CD4-positive, alpha-beta T cell (primary cell): ENCODE results near the gene CEP85L. TPM values are rescaled to one million over a fixed set of nuclear protein-coding genes. Genes with fewer than 3 reads are reported as not detected.

Source experiments
- ATAC-seq: fragments of 200-7000 bp; cut with Tn5 transposase; one replicate; pipeline ENCODE4 v1.10.0; 2022; ENCODE audit warnings: mild to moderate bottlenecking; ENCODE audit not compliant: poor library complexity
- CTCF ChIA-PET: fragments of 350-600 bp; sonication (Branson Sonifier 250); formaldehyde crosslinking; loops from one replicate; lab custom pipeline; 2021; ENCODE audit warnings: antibody characterized with exemption, inconsistent platforms; lab: Charles Lee
- POLR2A ChIA-PET: fragments of 350-600 bp; sonication (Branson Sonifier 250); formaldehyde crosslinking; loops from one replicate; lab custom pipeline; 2021; ENCODE audit warnings: antibody characterized with exemption, inconsistent platforms; lab: Charles Lee
- DNase-seq, 14 experiments: peaks; one replicate each; pipeline ENCODE4 v3.0.0-alpha.2; 2013 to 2020; ENCODE audit warnings: mixed read lengths in 2 of 14
- H3K27ac ChIP-seq, 2 donors: one replicate each; pipeline versions ENCODE4 v1.5.1 to v1.7.0; 2013; ENCODE audit warnings: low read length in 2 of 2, low read depth in 1 of 2, mild to moderate bottlenecking in 1 of 2
- H3K27me3 ChIP-seq, 2 experiments: 1 replicate in 1 of 2; 2 replicates in 1 of 2; pipeline versions ENCODE4 v1.6.1 to v1.7.0; 2013; ENCODE audit warnings: low read length in 2 of 2, control low read depth in 1 of 2, mild to moderate bottlenecking in 1 of 2, moderate library complexity in 1 of 2; ENCODE audit not compliant: insufficient read depth in 2 of 2, control insufficient read depth in 1 of 2
- H3K36me3 ChIP-seq: one replicate; pipeline ENCODE4 v1.6.1; 2013; ENCODE audit warnings: low read length, control low read depth; ENCODE audit not compliant: insufficient read depth
- H3K4me1 ChIP-seq: one replicate; pipeline ENCODE4 v1.6.1; 2013; ENCODE audit warnings: low read length, control low read depth; ENCODE audit not compliant: insufficient read depth
- H3K4me3 ChIP-seq: one replicate; pipeline ENCODE4 v1.5.1; 2013; ENCODE audit warnings: mild to moderate bottlenecking, low read length, moderate library complexity
- H3K9me3 ChIP-seq, 2 experiments: 1 replicate in 1 of 2; 2 replicates in 1 of 2; pipeline versions ENCODE4 v1.6.1 to v1.7.0; 2013; ENCODE audit warnings: low read length in 2 of 2, mild to moderate bottlenecking in 2 of 2, control low read depth in 1 of 2, moderate library complexity in 1 of 2; ENCODE audit not compliant: control insufficient read depth in 1 of 2, insufficient read depth in 1 of 2
- H3K27ac Mint-ChIP-seq: one replicate; pipeline ENCODE4 v1.8.0; 2020; ENCODE audit warnings: mixed read lengths
- H3K27me3 Mint-ChIP-seq: one replicate; pipeline ENCODE4 v1.8.0; 2021; ENCODE audit warnings: mixed read lengths
- H3K36me3 Mint-ChIP-seq: one replicate; pipeline ENCODE4 v1.8.0; 2021; ENCODE audit warnings: low read depth, mixed read lengths
- H3K4me1 Mint-ChIP-seq: one replicate; pipeline ENCODE4 v1.8.0; 2021; ENCODE audit warnings: low read depth, mixed read lengths
- H3K4me3 Mint-ChIP-seq: one replicate; pipeline ENCODE4 v1.8.0; 2020; ENCODE audit warnings: mild to moderate bottlenecking, mixed read lengths
- H3K9me3 Mint-ChIP-seq: one replicate; pipeline ENCODE4 v1.8.0; 2020; ENCODE audit warnings: mixed read lengths
- intact Hi-C, 2 experiments: fragments of 100-400 bp; cut with DNase I in 1 of 2; cut with micrococcal nuclease in 1 of 2; formaldehyde crosslinking; loops; one replicate each; pipeline versions ENCODE4 v1.15.1 to v1.9.0; 2023 to 2025; cut with DNase I, micrococcal nuclease
- total RNA-seq, 174 experiments: library from RNA in 2 of 174; stranded (reverse) in 2 of 174; gene quantifications; one replicate each; pipeline ENCODE4 v1.2.3 and lab custom pipeline; 2021 to 2026
- TF ChIP-seq, protein P1 (sequence below): fragments of 200-600 bp; IDR thresholded peaks from one replicate; pipeline ENCODE4 v1.8.0; 2022; ENCODE audit warnings: antibody characterized with exemption, mild to moderate bottlenecking

Gene CEP85L
- total RNA-seq, 2 experiments from 2014 or later = 76.2 to 80.7 TPM

DNA sequence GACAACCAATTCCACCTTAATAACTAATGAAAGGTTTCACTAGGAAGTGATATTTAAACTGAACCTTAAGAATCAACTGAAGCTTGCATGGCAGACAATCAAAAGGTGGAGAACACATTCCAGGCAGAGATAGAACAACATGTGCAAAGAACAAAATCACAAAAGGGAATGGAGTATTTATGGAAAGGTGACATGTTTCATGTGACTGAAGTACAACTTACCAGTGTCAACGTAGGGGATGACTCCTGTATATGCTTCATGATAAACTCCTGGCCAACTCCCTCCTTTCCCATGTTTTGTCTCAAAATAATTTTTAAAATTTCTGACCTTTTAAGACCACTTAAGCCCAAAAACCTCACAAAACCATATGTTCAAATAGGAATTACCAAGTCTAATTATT, 96.7 kb downstream of the CEP85L start:
- Mint-ChIP-seq H3K9me3 (no peaks in the 10 kb centered on the region), H3K27me3 (no peaks in the 10 kb centered on the region), H3K4me3 (no peak overlapping the region), H3K4me1 (peaks cover 61% of the 10 kb centered on the region), H3K36me3 (peaks cover 26% of the 10 kb centered on the region), H3K27ac (peak overlapping the region; percentile 2)
- H3K4me1 ChIP-seq = peaks cover 13% of the 10 kb centered on the region
- no peaks in the 10 kb centered on the region for H3K27me3 ChIP-seq
- ChIA-PET POLR2A (interaction anchor here (1.0 kb wide), 1 partner anchor 10 kb away, joined by 3 read pairs; no protein-coding TSS in a partner anchor), CTCF (no interaction called here)
- intact Hi-C loops = loop anchor here in 1 of 2 experiments (5.0 to 10.0 kb wide), 3 partner anchors 577 to 950 kb away; partner anchors contain the start of genes GOPC and NUS1
- peaks cover 6% of the 10 kb centered on the region for H3K36me3 ChIP-seq
- DNase-seq (no peak), ATAC-seq (no peak)
- TF ChIP-seq, protein P1, sequence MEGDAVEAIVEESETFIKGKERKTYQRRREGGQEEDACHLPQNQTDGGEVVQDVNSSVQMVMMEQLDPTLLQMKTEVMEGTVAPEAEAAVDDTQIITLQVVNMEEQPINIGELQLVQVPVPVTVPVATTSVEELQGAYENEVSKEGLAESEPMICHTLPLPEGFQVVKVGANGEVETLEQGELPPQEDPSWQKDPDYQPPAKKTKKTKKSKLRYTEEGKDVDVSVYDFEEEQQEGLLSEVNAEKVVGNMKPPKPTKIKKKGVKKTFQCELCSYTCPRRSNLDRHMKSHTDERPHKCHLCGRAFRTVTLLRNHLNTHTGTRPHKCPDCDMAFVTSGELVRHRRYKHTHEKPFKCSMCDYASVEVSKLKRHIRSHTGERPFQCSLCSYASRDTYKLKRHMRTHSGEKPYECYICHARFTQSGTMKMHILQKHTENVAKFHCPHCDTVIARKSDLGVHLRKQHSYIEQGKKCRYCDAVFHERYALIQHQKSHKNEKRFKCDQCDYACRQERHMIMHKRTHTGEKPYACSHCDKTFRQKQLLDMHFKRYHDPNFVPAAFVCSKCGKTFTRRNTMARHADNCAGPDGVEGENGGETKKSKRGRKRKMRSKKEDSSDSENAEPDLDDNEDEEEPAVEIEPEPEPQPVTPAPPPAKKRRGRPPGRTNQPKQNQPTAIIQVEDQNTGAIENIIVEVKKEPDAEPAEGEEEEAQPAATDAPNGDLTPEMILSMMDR = no peak
- no peaks in the 10 kb centered on the region for H3K9me3 ChIP-seq
- no peak overlapping the region for H3K27ac ChIP-seq
- no peak overlapping the region for H3K4me3 ChIP-seq

DNA sequence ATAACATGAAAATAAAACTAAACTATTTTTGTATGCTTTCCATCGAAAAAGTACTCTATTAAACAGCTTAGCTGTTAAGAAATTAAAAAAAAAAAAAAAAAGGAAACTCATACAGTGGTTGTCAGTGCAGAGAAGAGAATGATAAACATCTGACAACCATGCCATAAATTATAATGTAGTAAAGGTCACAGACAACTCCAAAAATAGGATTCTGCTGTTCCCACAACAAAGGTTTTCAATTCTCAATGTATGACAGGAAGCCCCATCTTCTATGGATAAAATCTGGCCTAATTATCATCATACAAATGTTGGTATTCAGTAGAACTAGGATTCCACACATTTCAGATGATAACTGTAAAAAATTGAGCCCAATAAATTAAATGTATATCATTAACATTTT, 98.3 kb downstream of the CEP85L start:
- Histone ChIP-seq H3K4me1 (peaks cover 9% of the 10 kb centered on the region), H3K27me3 (no peaks in the 10 kb centered on the region), H3K9me3 (no peaks in the 10 kb centered on the region), H3K36me3 (peaks cover 6% of the 10 kb centered on the region), H3K27ac (no peak overlapping the region), H3K4me3 (no peak overlapping the region)
- ATAC-seq (no peak), DNase-seq (no peak)
- intact Hi-C loops = loop anchor here in 1 of 2 experiments (5.0 to 10.0 kb wide), 3 partner anchors 576 to 948 kb away; partner anchors contain the start of genes GOPC and NUS1
- no peaks in the 10 kb centered on the region for H3K9me3 Mint-ChIP-seq
- peaks cover 21% of the 10 kb centered on the region for H3K36me3 Mint-ChIP-seq
- ChIA-PET POLR2A (no interaction called here), CTCF (interaction anchor here (0.6 kb wide), 1 partner anchor 323 kb away, joined by 4 read pairs; no protein-coding TSS in a partner anchor)
- H3K4me3 Mint-ChIP-seq = no peak overlapping the region
- TF ChIP-seq, protein P1 = no peak
- H3K27ac Mint-ChIP-seq = no peak overlapping the region
- H3K4me1 Mint-ChIP-seq = peaks cover 52% of the 10 kb centered on the region
- no peaks in the 10 kb centered on the region for H3K27me3 Mint-ChIP-seq

DNA sequence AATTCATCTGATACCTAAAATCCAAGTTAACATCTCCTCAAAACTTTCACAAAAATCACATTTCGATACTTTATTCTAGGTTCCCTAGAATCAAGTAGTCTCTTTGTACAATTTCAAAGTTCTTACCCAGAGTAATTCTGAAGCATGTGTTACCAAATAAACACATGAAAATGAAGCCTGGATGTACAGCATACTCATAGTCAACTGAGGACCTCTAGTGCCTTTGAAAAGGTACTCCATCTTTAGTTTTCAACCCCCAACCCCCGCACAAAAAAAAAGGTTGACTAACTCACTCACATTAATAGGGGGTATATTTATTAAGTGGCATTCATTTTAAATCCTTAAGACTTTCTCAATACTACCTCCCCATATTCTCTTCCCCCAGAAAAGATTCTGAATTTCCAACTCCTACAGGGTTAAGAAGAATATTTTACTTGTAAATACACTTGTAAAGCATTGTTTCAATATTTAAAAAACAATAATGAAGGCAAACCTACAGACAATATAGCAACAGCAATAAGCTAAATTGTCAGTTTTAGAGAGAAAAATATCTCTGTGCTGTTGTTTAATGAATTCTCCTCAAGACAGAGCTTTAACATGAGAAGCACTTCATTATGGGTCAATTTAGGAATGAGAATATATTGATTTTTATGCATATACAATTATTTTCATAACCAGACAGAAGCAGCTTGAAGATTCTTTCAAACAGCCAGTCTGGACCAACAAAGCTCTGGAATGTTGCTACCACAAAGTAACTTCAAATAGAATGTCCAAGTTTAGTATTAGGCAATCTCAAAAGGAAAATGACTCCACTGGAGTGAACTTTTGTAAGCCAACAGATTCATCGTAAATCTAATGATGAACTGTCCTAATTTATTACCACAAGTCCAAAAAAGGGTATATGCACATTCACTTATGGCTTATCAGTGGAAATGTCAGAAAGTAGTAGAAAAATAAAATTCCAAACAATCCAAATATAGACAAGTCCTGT, 100.0 kb downstream of the CEP85L start:
- Mint-ChIP-seq H3K4me3 (no peak overlapping the region), H3K27me3 (no peaks in the 10 kb centered on the region), H3K27ac (peak overlapping the region; percentile 13), H3K9me3 (no peaks in the 10 kb centered on the region), H3K4me1 (peaks cover 56% of the 10 kb centered on the region), H3K36me3 (peaks cover 20% of the 10 kb centered on the region)
- H3K4me3 ChIP-seq = no peak overlapping the region
- ChIA-PET CTCF (no interaction called here), POLR2A (no interaction called here)
- H3K9me3 ChIP-seq = no peaks in the 10 kb centered on the region
- intact Hi-C loops = loop anchor here (1.0 to 10.0 kb wide), 6 partner anchors 267 to 947 kb away; partner anchors contain the start of genes GOPC (in 1 of the 2) and NUS1 (in 1 of the 2)
- H3K27ac ChIP-seq = no peak overlapping the region
- no peaks in the 10 kb centered on the region for H3K27me3 ChIP-seq
- peaks cover 6% of the 10 kb centered on the region for H3K36me3 ChIP-seq
- ATAC-seq (peak; percentile 96), DNase-seq (peak in 4 of 14 experiments; percentile 42 to 70 (median 61))
- TF ChIP-seq, protein P1 = peak; percentile 63
- no peaks in the 10 kb centered on the region for H3K4me1 ChIP-seq
